ENCODE measurements around the gene LINGO4. TPM values are rescaled to one million over a fixed set of nuclear protein-coding genes. Genes with fewer than 3 reads are reported as not detected.

Gene LINGO4
- total RNA-seq, 1 experiment from 2014 or later, result not detected

DNA sequence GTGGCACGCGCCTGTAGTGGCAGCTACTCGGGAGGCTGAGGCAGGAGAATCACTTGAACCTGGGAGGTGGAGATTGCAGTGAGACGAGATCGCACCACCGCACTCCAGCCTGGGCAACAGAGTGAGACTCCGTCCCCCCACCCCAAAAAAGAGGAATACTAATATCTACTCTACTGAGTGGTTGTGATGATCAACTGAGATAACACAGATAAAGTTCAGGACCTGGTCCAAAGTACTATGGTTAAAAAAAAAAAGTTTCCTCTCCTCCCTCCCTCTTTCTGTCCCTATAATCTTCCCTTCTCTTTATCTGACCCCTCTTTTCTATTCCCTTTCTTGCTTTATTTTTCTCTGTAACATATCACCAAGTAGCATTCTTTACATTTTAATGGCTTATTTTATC, 30.4 kb upstream of the LINGO4 start (continued):
- TF ChIP-seq, protein P1, sequence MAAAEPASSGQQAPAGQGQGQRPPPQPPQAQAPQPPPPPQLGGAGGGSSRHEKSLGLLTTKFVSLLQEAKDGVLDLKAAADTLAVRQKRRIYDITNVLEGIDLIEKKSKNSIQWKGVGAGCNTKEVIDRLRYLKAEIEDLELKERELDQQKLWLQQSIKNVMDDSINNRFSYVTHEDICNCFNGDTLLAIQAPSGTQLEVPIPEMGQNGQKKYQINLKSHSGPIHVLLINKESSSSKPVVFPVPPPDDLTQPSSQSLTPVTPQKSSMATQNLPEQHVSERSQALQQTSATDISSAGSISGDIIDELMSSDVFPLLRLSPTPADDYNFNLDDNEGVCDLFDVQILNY (CRISPR knock-in tag; IDR thresholded peaks at IDR 0.05), result no peak
- TF ChIP-seq ESRRA (CRISPR knock-in tag; IDR thresholded peaks at IDR 0.05; ENCODE audit: borderline replicate concordance) (no peak), GTF2I (CRISPR knock-in tag; conservative IDR thresholded peaks at IDR 0.05) (no peak), IRF2 (CRISPR knock-in tag; IDR thresholded peaks at IDR 0.05; ENCODE audit: borderline replicate concordance, low read depth) (no peak)
- TF ChIP-seq, protein P2, sequence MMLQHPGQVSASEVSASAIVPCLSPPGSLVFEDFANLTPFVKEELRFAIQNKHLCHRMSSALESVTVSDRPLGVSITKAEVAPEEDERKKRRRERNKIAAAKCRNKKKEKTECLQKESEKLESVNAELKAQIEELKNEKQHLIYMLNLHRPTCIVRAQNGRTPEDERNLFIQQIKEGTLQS (CRISPR knock-in tag; conservative IDR thresholded peaks at IDR 0.05), result no peak

DNA sequence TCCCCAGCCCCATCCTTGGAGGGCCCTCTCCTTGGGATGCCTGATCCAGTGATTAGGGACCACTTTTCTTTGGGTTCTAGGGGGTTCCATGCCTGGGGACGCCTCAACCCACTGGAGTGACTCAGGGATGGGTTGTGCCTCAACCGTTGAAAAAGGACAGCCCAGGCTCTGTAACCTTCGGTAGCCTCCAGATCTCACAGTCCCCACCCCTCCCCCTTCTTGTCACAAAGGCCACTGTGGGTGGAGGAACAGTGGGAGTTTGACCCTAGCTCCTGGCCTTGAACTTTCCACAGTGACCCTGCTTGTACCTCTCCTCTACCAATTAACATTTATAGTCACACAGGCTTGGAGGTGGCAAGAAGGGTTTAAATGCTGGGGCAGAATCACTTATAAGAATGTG, 29.0 kb upstream of the LINGO4 start:
- ChIA-PET POLR2A (interaction anchor here (0.7 kb wide), 1 partner anchor 222 kb away, joined by 3 read pairs; no protein-coding TSS in a partner anchor), CTCF (interaction anchor here (1.3 kb wide), 1 partner anchor 119 kb away, joined by 4 read pairs; no protein-coding TSS in a partner anchor)
- H3K4me3 Mint-ChIP-seq, result no peak overlapping the region
- TF ChIP-seq MXD4 (CRISPR knock-in tag; IDR thresholded peaks at IDR 0.05; ENCODE audit: borderline replicate concordance) (no peak), ELF4 (CRISPR knock-in tag; IDR thresholded peaks at IDR 0.05; ENCODE audit: low read depth) (no peak), OVOL2 (CRISPR knock-in tag; IDR thresholded peaks at IDR 0.05; ENCODE audit: borderline replicate concordance) (no peak), TEAD1 (CRISPR knock-in tag; IDR thresholded peaks at IDR 0.05) (no peak), TP53 (CRISPR knock-in tag; IDR thresholded peaks at IDR 0.05) (no peak), NR1H2 (CRISPR knock-in tag; IDR thresholded peaks at IDR 0.05) (no peak), CBFB (CRISPR knock-in tag; IDR thresholded peaks at IDR 0.05; ENCODE audit: low read depth) (no peak), GRHL2 (CRISPR knock-in tag; IDR thresholded peaks at IDR 0.05; ENCODE audit: insufficient replicate concordance, severe bottlenecking) (no peak), ZNF671 (CRISPR knock-in tag; IDR thresholded peaks at IDR 0.05) (no peak), PRRX2 (CRISPR knock-in tag; IDR thresholded peaks at IDR 0.05) (no peak), ZNF317 (CRISPR knock-in tag; IDR thresholded peaks at IDR 0.05; ENCODE audit: borderline replicate concordance, low read depth) (no peak), ESRRA (CRISPR knock-in tag; IDR thresholded peaks at IDR 0.05; ENCODE audit: borderline replicate concordance) (no peak)
- TF ChIP-seq, protein P3, sequence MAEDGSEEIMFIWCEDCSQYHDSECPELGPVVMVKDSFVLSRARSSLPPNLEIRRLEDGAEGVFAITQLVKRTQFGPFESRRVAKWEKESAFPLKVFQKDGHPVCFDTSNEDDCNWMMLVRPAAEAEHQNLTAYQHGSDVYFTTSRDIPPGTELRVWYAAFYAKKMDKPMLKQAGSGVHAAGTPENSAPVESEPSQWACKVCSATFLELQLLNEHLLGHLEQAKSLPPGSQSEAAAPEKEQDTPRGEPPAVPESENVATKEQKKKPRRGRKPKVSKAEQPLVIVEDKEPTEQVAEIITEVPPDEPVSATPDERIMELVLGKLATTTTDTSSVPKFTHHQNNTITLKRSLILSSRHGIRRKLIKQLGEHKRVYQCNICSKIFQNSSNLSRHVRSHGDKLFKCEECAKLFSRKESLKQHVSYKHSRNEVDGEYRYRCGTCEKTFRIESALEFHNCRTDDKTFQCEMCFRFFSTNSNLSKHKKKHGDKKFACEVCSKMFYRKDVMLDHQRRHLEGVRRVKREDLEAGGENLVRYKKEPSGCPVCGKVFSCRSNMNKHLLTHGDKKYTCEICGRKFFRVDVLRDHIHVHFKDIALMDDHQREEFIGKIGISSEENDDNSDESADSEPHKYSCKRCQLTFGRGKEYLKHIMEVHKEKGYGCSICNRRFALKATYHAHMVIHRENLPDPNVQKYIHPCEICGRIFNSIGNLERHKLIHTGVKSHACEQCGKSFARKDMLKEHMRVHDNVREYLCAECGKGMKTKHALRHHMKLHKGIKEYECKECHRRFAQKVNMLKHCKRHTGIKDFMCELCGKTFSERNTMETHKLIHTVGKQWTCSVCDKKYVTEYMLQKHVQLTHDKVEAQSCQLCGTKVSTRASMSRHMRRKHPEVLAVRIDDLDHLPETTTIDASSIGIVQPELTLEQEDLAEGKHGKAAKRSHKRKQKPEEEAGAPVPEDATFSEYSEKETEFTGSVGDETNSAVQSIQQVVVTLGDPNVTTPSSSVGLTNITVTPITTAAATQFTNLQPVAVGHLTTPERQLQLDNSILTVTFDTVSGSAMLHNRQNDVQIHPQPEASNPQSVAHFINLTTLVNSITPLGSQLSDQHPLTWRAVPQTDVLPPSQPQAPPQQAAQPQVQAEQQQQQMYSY (CRISPR knock-in tag; IDR thresholded peaks at IDR 0.05), result no peak
- TF ChIP-seq, protein P4, sequence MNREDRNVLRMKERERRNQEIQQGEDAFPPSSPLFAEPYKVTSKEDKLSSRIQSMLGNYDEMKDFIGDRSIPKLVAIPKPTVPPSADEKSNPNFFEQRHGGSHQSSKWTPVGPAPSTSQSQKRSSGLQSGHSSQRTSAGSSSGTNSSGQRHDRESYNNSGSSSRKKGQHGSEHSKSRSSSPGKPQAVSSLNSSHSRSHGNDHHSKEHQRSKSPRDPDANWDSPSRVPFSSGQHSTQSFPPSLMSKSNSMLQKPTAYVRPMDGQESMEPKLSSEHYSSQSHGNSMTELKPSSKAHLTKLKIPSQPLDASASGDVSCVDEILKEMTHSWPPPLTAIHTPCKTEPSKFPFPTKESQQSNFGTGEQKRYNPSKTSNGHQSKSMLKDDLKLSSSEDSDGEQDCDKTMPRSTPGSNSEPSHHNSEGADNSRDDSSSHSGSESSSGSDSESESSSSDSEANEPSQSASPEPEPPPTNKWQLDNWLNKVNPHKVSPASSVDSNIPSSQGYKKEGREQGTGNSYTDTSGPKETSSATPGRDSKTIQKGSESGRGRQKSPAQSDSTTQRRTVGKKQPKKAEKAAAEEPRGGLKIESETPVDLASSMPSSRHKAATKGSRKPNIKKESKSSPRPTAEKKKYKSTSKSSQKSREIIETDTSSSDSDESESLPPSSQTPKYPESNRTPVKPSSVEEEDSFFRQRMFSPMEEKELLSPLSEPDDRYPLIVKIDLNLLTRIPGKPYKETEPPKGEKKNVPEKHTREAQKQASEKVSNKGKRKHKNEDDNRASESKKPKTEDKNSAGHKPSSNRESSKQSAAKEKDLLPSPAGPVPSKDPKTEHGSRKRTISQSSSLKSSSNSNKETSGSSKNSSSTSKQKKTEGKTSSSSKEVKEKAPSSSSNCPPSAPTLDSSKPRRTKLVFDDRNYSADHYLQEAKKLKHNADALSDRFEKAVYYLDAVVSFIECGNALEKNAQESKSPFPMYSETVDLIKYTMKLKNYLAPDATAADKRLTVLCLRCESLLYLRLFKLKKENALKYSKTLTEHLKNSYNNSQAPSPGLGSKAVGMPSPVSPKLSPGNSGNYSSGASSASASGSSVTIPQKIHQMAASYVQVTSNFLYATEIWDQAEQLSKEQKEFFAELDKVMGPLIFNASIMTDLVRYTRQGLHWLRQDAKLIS (CRISPR knock-in tag; IDR thresholded peaks at IDR 0.05; ENCODE audit: borderline replicate concordance), result no peak
- TF ChIP-seq, protein P5, sequence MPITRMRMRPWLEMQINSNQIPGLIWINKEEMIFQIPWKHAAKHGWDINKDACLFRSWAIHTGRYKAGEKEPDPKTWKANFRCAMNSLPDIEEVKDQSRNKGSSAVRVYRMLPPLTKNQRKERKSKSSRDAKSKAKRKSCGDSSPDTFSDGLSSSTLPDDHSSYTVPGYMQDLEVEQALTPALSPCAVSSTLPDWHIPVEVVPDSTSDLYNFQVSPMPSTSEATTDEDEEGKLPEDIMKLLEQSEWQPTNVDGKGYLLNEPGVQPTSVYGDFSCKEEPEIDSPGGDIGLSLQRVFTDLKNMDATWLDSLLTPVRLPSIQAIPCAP (CRISPR knock-in tag; IDR thresholded peaks at IDR 0.05), result no peak
- TF ChIP-seq, protein P6, sequence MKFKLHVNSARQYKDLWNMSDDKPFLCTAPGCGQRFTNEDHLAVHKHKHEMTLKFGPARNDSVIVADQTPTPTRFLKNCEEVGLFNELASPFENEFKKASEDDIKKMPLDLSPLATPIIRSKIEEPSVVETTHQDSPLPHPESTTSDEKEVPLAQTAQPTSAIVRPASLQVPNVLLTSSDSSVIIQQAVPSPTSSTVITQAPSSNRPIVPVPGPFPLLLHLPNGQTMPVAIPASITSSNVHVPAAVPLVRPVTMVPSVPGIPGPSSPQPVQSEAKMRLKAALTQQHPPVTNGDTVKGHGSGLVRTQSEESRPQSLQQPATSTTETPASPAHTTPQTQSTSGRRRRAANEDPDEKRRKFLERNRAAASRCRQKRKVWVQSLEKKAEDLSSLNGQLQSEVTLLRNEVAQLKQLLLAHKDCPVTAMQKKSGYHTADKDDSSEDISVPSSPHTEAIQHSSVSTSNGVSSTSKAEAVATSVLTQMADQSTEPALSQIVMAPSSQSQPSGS (CRISPR knock-in tag; IDR thresholded peaks at IDR 0.05; ENCODE audit: borderline replicate concordance, low read depth), result no peak
- TF ChIP-seq, protein P7, sequence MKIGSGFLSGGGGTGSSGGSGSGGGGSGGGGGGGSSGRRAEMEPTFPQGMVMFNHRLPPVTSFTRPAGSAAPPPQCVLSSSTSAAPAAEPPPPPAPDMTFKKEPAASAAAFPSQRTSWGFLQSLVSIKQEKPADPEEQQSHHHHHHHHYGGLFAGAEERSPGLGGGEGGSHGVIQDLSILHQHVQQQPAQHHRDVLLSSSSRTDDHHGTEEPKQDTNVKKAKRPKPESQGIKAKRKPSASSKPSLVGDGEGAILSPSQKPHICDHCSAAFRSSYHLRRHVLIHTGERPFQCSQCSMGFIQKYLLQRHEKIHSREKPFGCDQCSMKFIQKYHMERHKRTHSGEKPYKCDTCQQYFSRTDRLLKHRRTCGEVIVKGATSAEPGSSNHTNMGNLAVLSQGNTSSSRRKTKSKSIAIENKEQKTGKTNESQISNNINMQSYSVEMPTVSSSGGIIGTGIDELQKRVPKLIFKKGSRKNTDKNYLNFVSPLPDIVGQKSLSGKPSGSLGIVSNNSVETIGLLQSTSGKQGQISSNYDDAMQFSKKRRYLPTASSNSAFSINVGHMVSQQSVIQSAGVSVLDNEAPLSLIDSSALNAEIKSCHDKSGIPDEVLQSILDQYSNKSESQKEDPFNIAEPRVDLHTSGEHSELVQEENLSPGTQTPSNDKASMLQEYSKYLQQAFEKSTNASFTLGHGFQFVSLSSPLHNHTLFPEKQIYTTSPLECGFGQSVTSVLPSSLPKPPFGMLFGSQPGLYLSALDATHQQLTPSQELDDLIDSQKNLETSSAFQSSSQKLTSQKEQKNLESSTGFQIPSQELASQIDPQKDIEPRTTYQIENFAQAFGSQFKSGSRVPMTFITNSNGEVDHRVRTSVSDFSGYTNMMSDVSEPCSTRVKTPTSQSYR (CRISPR knock-in tag; IDR thresholded peaks at IDR 0.05), result no peak
- no peaks in the 10 kb centered on the region for H3K36me3 Mint-ChIP-seq
- H3K4me1 Mint-ChIP-seq, result peaks cover 39% of the 10 kb centered on the region
- no peaks in the 10 kb centered on the region for H3K9me3 Mint-ChIP-seq
- DNase-seq (ENCODE audit: low spot score) (no peak), ATAC-seq (no peak)
- peaks cover 23% of the 10 kb centered on the region for H3K27me3 Mint-ChIP-seq (ENCODE audit: low read depth)
- H3K27ac Mint-ChIP-seq, result no peak overlapping the region
